BE2C (cell line): ENCODE data around the gene EEF2K.

Experiments
- DNase-seq: peaks from one replicate; pipeline ENCODE4 v3.0.0-alpha.2; 2020
- H3K27me3 ChIP-seq: fragments of 250-450 bp; sonication (Bioruptor Pico); 2 replicates; pipeline ENCODE4 v1.5.1; 2020; ENCODE audit warnings: mild to moderate bottlenecking
- H3K36me3 ChIP-seq: fragments of 250-450 bp; sonication (Bioruptor Pico); 2 replicates; pipeline ENCODE4 v1.5.1; 2020; ENCODE audit warnings: mild to moderate bottlenecking
- H3K4me1 ChIP-seq: fragments of 250-450 bp; sonication (Bioruptor Pico); 2 replicates; pipeline ENCODE4 v1.5.1; 2020
- H3K4me3 ChIP-seq: 2 replicates; pipeline ENCODE4 v1.5.1; 2011; ENCODE audit warnings: low read depth, low read length
- H3K9me3 ChIP-seq: fragments of 250-450 bp; sonication (Bioruptor Pico); 2 replicates; pipeline ENCODE4 v1.5.1; 2020
- TF ChIP-seq, protein P1 (sequence below): IDR thresholded peaks from 2 replicates; pipeline ENCODE4 v1.5.1; 2012; ENCODE audit warnings: mild to moderate bottlenecking, low read depth, low read length

The EEF2K gene

DNA sequence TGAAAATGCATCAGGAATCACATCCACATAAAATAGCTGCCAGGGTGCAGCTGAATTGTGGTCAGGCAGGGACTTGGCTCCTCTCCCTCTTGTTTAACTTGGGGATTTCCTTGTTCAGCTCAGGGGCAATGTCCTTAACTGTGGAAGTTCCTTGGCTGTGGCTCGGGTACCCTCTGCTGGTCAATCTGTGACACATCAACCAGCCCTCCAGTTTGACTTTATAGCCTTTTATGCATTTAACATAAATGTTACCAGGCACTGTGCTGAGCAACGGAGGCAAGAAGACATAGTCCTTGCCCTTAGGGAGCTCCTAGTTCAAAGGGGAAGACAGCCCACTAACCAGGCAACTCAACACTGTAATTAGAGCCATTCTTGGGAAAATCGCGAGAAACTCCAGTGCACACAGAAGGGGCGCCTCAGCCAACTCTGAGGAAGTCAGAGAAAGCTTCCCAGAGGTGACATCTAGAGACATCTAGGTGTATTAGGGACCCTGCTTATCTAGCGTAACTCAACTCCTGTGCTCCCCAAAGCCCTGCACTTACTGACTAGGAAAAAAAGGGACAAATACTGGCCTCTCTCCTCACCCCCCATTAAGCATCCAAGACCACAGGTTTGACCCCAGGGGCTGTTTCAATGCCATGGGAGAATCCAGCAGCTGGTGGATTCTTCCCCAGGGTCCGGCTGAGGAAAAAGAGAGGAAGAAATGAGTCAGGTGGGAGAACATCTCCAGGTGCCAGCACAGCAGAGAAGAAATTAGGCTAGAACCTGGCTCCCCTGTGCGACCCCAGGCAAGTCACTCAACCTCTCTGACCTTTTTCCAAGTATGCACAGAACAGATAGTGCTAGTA, 17.3 kb upstream of the EEF2K start:
- TF ChIP-seq, protein P1, sequence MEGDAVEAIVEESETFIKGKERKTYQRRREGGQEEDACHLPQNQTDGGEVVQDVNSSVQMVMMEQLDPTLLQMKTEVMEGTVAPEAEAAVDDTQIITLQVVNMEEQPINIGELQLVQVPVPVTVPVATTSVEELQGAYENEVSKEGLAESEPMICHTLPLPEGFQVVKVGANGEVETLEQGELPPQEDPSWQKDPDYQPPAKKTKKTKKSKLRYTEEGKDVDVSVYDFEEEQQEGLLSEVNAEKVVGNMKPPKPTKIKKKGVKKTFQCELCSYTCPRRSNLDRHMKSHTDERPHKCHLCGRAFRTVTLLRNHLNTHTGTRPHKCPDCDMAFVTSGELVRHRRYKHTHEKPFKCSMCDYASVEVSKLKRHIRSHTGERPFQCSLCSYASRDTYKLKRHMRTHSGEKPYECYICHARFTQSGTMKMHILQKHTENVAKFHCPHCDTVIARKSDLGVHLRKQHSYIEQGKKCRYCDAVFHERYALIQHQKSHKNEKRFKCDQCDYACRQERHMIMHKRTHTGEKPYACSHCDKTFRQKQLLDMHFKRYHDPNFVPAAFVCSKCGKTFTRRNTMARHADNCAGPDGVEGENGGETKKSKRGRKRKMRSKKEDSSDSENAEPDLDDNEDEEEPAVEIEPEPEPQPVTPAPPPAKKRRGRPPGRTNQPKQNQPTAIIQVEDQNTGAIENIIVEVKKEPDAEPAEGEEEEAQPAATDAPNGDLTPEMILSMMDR: peak; percentile 95
- Histone ChIP-seq H3K27me3 (no peaks in the 10 kb centered on the region), H3K36me3 (no peaks in the 10 kb centered on the region), H3K4me1 (peaks cover 13% of the 10 kb centered on the region), H3K4me3 (0 out of 2 replicates have a peak overlapping the region, but pooled peaks have one; percentile 64), H3K9me3 (no peaks in the 10 kb centered on the region)
- DNase-seq: peak; percentile 72

DNA sequence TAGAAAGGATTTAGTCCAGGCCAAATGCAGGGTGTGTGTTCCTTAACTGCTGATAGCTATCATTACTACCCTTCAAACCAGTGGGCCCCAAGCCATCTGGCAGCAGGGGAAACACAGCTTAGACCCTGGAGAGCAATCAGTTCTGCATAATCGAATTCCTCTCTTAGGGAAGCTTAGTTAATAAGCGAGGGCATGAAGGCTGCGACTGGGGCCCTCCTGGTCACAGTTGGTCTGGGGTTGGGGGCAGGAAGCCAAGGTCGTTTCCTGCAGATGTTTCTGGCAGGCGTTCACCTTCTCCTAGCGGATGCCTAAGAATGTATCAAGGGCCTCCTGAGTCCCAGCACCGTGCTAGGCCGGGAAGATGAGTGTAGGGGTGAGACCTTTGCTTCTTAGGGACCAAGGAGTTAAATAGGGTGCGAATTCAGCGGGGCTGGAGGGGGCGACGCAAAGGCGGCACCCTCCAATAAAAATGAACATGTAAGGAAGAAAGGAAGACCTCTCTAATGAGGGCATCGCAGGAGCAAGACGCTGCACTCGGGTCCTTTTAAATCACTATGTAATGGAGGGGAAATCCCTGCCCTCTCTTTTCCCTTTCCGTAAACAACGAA, 16.5 kb upstream of the EEF2K start:
- peaks cover 13% of the 10 kb centered on the region for H3K4me1 ChIP-seq
- TF ChIP-seq, protein P1: no peak
- peak; percentile 74 for DNase-seq

DNA sequence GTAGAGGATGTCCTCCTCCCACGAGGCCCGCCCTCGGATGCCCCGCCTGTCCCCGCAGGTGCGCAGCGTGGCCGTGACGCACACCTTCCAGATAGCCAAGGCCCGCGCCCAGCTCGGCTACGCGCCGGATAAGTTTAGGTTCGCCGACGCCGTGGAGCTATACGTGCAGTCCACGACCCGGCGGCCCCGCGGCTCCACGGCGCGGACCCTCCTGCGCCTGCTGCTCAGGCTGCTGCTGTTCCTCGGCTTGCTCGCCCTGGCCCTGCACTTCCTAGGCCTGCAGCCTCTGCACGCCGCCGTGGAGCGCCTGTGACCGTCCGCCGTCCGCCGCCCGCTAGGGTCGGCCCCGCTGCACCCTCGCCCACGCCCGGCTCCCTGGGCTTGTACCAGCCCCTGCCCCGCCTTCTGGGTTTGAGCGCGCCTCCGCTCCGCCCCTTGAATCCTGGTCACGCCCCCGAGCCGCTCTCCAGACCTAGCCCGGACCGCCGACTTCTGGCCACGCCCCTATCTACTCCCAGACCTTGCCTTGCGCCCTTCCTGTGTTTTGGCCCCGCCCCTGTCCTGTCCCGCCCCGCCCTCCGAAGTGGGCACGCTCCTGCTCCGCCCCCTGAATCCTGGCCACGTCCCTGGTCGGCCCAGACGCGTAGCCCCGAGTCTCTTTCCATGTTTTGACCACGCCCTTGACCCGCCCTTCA, 15.8 kb upstream of the EEF2K start:
- Histone ChIP-seq H3K27me3 (no peaks in the 10 kb centered on the region), H3K9me3 (no peaks in the 10 kb centered on the region), H3K36me3 (no peaks in the 10 kb centered on the region), H3K4me3 (peak overlapping the region; percentile 64), H3K4me1 (peaks cover 13% of the 10 kb centered on the region)
- DNase-seq: peak; percentile 100
- TF ChIP-seq, protein P1: no peak

More for the DNA sequence above, 16.5 kb upstream of the EEF2K start:
- H3K4me3 ChIP-seq: peak overlapping the region; percentile 64
- H3K36me3 ChIP-seq: no peaks in the 10 kb centered on the region
- H3K27me3 ChIP-seq: no peaks in the 10 kb centered on the region
- H3K9me3 ChIP-seq: no peaks in the 10 kb centered on the region

DNA sequence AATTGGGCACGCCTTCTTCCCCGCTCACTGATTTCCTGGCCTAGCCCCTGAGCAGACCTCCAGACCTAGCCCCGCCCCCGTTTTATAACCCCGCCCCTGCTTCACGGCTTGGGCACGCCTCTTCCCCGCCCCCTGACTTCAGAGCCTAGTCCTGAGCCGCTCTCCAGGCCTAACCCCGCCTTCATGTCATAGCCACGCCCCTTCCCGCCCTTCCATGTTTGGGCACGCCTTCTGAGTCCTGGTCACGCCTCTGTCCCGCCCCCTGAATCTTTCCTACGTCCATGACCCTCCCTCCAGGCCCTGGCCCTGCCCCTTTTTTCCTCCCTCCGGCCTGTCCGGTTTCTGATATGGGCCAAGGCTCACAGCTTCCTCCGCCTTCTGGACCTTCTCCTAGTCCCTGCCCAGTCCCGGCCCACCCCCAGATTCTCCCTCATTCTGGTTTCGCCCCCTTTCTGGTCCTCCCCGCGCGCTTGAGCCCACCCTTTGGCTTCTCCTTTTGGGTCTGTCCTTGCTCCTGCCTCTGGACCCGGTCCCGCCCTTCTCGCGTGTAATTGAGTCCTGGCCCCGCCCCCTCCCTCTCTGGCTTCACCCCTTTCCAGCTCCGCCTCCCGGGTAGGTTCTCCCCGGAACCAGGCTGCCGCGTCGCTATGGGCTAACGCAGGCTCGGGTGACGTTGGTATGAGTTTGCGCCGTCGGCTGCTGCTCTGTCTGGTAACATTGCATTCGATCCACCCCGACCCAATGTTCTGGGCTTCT, 15.1 kb upstream of the EEF2K start:
- H3K4me3 ChIP-seq: peak overlapping the region; percentile 71
- TF ChIP-seq, protein P1: no peak
- H3K27me3 ChIP-seq: no peaks in the 10 kb centered on the region
- peaks cover 13% of the 10 kb centered on the region for H3K4me1 ChIP-seq
- no peaks in the 10 kb centered on the region for H3K36me3 ChIP-seq
- no peaks in the 10 kb centered on the region for H3K9me3 ChIP-seq
- peak; percentile 100 for DNase-seq

DNA sequence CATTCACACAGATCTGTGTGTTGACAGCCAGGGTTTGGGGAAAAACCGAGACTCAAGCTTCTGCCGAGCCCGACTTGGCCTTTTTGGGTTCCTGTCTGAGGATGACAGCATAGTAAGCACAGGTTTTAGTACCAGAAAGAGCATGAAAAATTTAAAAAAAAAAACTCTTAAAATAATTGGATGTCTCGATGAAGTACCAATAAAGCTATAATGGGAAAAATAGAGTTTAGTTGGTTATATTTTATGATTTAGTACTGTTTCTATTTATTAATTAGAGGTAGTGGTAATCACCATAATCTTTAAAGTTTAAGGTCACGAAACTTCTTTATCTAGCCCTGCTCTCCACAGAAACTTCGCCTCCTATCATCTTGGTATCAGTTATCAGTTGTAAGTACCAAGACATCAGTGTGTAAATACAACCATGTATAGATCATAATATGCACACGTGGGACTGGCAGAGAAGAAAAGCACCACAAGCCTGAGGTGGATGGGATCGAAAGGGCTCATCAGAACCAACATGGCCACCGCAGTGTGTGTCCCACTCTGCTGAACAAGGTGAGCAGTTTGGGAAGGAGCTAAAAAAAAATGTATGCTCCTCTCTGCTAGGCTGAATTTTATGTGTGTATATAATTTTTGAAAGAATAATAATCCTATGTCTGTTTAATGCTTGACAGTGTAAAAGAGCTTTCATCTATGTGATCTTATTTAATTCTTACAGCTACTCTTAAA, 14.4 kb upstream of the EEF2K start:
- H3K36me3 ChIP-seq: no peaks in the 10 kb centered on the region
- peak overlapping the region; percentile 71 for H3K4me3 ChIP-seq
- H3K9me3 ChIP-seq: no peaks in the 10 kb centered on the region
- H3K4me1 ChIP-seq: peaks cover 13% of the 10 kb centered on the region
- TF ChIP-seq, protein P1: no peak
- H3K27me3 ChIP-seq: no peaks in the 10 kb centered on the region
- no peak for DNase-seq
